ENCODE results near the gene PKDCC. TPM values are rescaled to one million over a fixed set of nuclear protein-coding genes. Genes with fewer than 3 reads are reported as not detected.

PKDCC gene
- total RNA-seq, 4 donors from 2014 or later = 155 to 328 (median 200) TPM

- no peak for DNase-seq (ENCODE audit: low spot score in 2 of 2)
- peaks cover 0 to 18% (median 6%) of the 10 kb centered on the region in 4 donors for H3K4me1 ChIP-seq
- H3K27ac ChIP-seq = no peak overlapping the region
- no peaks in the 10 kb centered on the region for H3K27me3 ChIP-seq
- 90% methylated on average over 11 of the region's 11 CpGs for WGBS, 2 donors
- H3K4me3 ChIP-seq = no peak overlapping the region
- TF ChIP-seq, protein P1, sequence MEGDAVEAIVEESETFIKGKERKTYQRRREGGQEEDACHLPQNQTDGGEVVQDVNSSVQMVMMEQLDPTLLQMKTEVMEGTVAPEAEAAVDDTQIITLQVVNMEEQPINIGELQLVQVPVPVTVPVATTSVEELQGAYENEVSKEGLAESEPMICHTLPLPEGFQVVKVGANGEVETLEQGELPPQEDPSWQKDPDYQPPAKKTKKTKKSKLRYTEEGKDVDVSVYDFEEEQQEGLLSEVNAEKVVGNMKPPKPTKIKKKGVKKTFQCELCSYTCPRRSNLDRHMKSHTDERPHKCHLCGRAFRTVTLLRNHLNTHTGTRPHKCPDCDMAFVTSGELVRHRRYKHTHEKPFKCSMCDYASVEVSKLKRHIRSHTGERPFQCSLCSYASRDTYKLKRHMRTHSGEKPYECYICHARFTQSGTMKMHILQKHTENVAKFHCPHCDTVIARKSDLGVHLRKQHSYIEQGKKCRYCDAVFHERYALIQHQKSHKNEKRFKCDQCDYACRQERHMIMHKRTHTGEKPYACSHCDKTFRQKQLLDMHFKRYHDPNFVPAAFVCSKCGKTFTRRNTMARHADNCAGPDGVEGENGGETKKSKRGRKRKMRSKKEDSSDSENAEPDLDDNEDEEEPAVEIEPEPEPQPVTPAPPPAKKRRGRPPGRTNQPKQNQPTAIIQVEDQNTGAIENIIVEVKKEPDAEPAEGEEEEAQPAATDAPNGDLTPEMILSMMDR (IDR thresholded peaks at IDR 0.05) = no peak
- TF ChIP-seq EP300 (IDR thresholded peaks at IDR 0.05) = no peak
- TF ChIP-seq POLR2A (IDR thresholded peaks at IDR 0.05) = no peak
- H3K9me3 ChIP-seq = no peaks in the 10 kb centered on the region
- H3K36me3 ChIP-seq = no peaks in the 10 kb centered on the region
These were observed 5.0 kb upstream of the PKDCC start for GRCh38 chr2:42042631-42043355.

DNA sequence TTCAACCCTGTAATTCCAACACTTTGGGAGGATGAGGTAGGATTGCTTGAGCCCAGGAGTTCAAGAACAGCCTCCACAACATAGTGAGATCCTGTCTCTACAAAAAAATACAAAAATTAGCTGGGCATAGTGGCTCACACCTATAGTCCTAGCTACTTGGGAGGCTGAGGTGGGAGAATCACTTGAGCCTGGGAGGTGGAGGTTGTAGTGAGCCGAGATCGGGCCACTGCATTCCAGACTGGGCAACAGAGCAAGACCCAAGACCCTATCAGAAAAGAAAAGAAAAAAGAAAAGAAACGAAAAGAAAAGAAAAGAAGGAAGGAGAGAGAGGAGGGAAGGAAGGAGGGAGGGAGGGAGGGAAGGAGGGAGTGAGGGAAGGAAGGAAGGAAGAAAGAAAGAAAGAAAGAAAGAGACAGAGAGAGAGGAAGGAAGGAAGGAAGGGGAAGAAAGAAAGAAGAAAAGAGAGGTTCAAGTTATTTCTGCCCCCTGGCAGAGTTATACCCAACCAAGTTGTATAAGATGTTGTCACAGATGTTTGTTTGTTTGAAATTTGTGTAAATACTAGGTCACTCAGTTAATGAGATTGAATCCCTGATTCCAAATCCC, 3.9 kb upstream of the PKDCC start:
- peak overlapping the region in 1 of 4 donors; percentile 16 for H3K27ac ChIP-seq
- H3K27me3 ChIP-seq = no peaks in the 10 kb centered on the region
- no peaks in the 10 kb centered on the region for H3K36me3 ChIP-seq
- TF ChIP-seq, protein P1 (IDR thresholded peaks at IDR 0.05) = no peak
- TF ChIP-seq EP300 (IDR thresholded peaks at IDR 0.05) = no peak
- TF ChIP-seq POLR2A (IDR thresholded peaks at IDR 0.05) = no peak
- WGBS, 2 donors = 87 to 88% methylated on average over 3 of the region's 3 CpGs
- no peaks in the 10 kb centered on the region for H3K9me3 ChIP-seq
- no peak for DNase-seq (ENCODE audit: low spot score in 2 of 2)
- no peak overlapping the region for H3K4me3 ChIP-seq
- peaks cover 0 to 18% (median 6%) of the 10 kb centered on the region in 4 donors for H3K4me1 ChIP-seq

DNA sequence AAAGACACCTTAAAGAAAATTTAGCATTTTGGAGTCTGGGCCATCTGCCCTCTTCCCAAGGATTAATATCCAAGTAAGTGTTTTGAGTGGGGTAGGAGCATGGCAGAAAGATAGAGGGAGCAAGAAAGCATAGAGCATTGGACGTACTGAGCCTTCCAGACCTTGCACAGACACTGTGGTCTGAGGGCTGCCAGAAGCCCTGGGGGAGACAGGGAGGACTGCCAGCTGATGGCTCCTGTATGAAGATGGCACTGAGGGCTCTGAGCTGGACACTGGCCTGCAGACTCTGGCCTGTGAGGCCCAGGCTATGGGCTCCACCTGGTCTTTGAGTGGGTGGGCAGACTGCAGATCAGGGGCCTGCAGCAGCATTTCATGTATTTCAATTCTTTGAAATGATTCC, 2.9 kb upstream of the PKDCC start:
- H3K27ac ChIP-seq = peak overlapping the region in 3 of 4 donors; percentile 88 to 97 (median 95)
- H3K4me3 ChIP-seq = no peak overlapping the region
- peaks cover 0 to 25% (median 6%) of the 10 kb centered on the region in 4 donors for H3K4me1 ChIP-seq
- WGBS, 2 donors = 36 to 43% methylated on average over 1 of the region's 1 CpG
- no peaks in the 10 kb centered on the region for H3K9me3 ChIP-seq
- DNase-seq (ENCODE audit: low spot score in 2 of 2) = no peak
- H3K36me3 ChIP-seq = no peaks in the 10 kb centered on the region
- TF ChIP-seq EP300 (IDR thresholded peaks at IDR 0.05) (no peak), POLR2A (IDR thresholded peaks at IDR 0.05) (no peak)
- TF ChIP-seq, protein P1 (IDR thresholded peaks at IDR 0.05) = no peak
- H3K27me3 ChIP-seq = no peaks in the 10 kb centered on the region

- TF ChIP-seq EP300 (IDR thresholded peaks at IDR 0.05) = no peak
- Histone ChIP-seq H3K36me3 (no peaks in the 10 kb centered on the region), H3K9me3 (no peaks in the 10 kb centered on the region), H3K4me3 (no peak overlapping the region), H3K27me3 (no peaks in the 10 kb centered on the region), H3K27ac (peak overlapping the region in 3 of 4 donors; percentile 88 to 97 (median 95)), H3K4me1 (peaks cover 0 to 29% (median 6%) of the 10 kb centered on the region in 4 donors)
- DNase-seq (ENCODE audit: low spot score in 2 of 2) = no peak
- WGBS, 2 donors = 29 to 49% methylated on average over 3 of the region's 3 CpGs
These were observed 2.5 kb upstream of the PKDCC start for GRCh38 chr2:42045352-42045751.

DNA sequence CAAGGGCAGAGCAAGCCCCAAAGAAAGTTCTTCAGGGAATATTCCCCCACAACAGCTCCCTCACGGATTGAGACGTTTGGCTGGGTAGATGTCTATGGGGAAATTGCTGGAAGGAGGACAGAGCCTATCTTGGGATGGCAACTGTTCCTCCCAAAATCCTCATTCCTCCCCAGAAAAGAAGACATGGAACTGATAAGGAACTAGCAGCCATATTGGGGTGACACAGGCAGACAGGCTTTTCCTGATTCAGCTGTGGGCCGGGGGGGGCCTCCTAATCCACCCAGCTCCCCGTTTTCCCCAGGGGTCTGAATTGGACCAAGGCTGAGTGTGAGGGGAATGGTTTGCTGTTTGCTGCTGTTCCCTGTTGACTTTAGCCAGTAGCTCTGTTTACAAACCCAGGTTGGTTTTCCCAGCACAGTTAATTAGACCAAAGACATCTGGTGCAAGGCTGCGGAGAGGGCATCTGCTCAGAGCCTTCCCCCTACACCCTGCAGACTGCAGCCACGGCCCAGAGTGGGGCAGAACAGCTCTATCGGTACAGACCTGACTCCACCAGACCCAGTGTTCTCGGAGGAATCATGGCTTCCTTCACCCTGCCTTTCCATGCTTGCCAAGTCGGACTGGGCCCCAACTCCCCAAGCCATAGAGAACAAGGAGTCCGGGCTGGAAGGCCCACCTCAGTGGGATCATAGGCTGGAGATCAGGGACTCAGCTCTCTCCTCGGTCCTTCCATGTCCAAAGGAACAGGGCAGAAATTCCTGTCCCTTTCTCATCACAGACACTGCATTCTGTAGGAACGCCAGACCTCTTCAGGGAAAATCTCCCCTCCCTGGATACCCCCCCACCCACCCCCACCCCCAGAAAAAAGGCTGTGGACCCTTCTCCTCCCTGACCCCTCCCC, 1.7 kb upstream of the PKDCC start:
- H3K27me3 ChIP-seq = no peaks in the 10 kb centered on the region
- 35 to 48% methylated on average over 11 to 12 of the region's 12 CpGs for WGBS, 2 donors
- peaks cover 0 to 36% (median 7%) of the 10 kb centered on the region in 4 donors for H3K4me1 ChIP-seq
- H3K36me3 ChIP-seq = no peaks in the 10 kb centered on the region
- H3K9me3 ChIP-seq = no peaks in the 10 kb centered on the region
- peak overlapping the region; percentile 88 to 97 (median 92) for H3K27ac ChIP-seq
- TF ChIP-seq, protein P1 (IDR thresholded peaks at IDR 0.05) = no peak
- TF ChIP-seq POLR2A (IDR thresholded peaks at IDR 0.05) (no peak), EP300 (IDR thresholded peaks at IDR 0.05) (no peak)
- no peak for DNase-seq (ENCODE audit: low spot score in 2 of 2)
- peak overlapping the region in 3 of 4 donors; percentile 73 to 86 (median 74) for H3K4me3 ChIP-seq

Data from tibial nerve (tissue), 4 donors.